ENCODE results near the gene P2RX6. TPM values are rescaled to one million over a fixed set of nuclear protein-coding genes. Genes with fewer than 3 reads are reported as not detected.
A peak's percentile ranks its signal among the peaks of the same experiment; 100 is the strongest.

P2RX6 gene
- total RNA-seq, 6 experiments from 2014 or later = 0.09 to 1.4 (median 0.42) TPM; not detected in 1

GRCh38 chr22:20993304-20994127 is 21.4 kb upstream of the P2RX6 start:
- TF ChIP-seq CTCF (IDR thresholded peaks at IDR 0.05) (no peak), POLR2A (IDR thresholded peaks at IDR 0.05) (no peak)
- WGBS (ENCODE audit: insufficient coverage, low coverage, low lambda C conversion rate, missing lambda C conversion rate) = no CpG with 5 or more reads among the region's 29 CpGs
- Histone ChIP-seq H3K27me3 (no peaks in the 10 kb centered on the region), H3K4me1 (no peaks in the 10 kb centered on the region), H3K4me3 (no peak overlapping the region), H3K36me3 (peaks cover 0 to 25% (median 6%) of the 10 kb centered on the region in 4 donors), H3K27ac (no peak overlapping the region), H3K9me3 (no peaks in the 10 kb centered on the region)
- DNase-seq (no peak), ATAC-seq (no peak)
- intact Hi-C loops (cut with DNase I) = loop anchor here in 1 of 2 donors (10.0 kb wide), 1 partner anchor 49 kb away; no protein-coding TSS in a partner anchor

- ATAC-seq (no peak), DNase-seq (no peak)
- no peaks in the 10 kb centered on the region for H3K4me1 ChIP-seq
- no peaks in the 10 kb centered on the region for H3K9me3 ChIP-seq
- no CpG with 5 or more reads among the region's 30 CpGs for WGBS (ENCODE audit: insufficient coverage, low coverage, low lambda C conversion rate, missing lambda C conversion rate)
- TF ChIP-seq POLR2A (IDR thresholded peaks at IDR 0.05) (no peak), CTCF (IDR thresholded peaks at IDR 0.05) (no peak)
- intact Hi-C loops (cut with DNase I) = loop anchor here in 1 of 2 donors (10.0 kb wide), 1 partner anchor 50 kb away; no protein-coding TSS in a partner anchor
- no peak overlapping the region for H3K27ac ChIP-seq
- H3K27me3 ChIP-seq = no peaks in the 10 kb centered on the region
- H3K4me3 ChIP-seq = no peak overlapping the region
- H3K36me3 ChIP-seq = peaks cover 0 to 31% (median 7%) of the 10 kb centered on the region in 4 donors
Observed at GRCh38 chr22:20994128-20994901, 20.6 kb upstream of the P2RX6 start.

- Histone ChIP-seq H3K4me1 (no peaks in the 10 kb centered on the region), H3K27me3 (no peaks in the 10 kb centered on the region), H3K4me3 (no peak overlapping the region), H3K36me3 (peaks cover 0 to 37% (median 8%) of the 10 kb centered on the region in 4 donors), H3K27ac (no peak overlapping the region), H3K9me3 (no peaks in the 10 kb centered on the region)
- no peak for ATAC-seq
- no peak for DNase-seq
- WGBS (ENCODE audit: insufficient coverage, low coverage, low lambda C conversion rate, missing lambda C conversion rate) = no CpG with 5 or more reads among the region's 10 CpGs
- intact Hi-C loops (cut with DNase I) = loop anchor here in 1 of 2 donors (10.0 kb wide), 1 partner anchor 50 kb away; no protein-coding TSS in a partner anchor
- no peak for TF ChIP-seq POLR2A (IDR thresholded peaks at IDR 0.05)
- TF ChIP-seq CTCF (IDR thresholded peaks at IDR 0.05) = no peak
Observed at GRCh38 chr22:20994902-20995241, 20.1 kb upstream of the P2RX6 start.

- H3K9me3 ChIP-seq = no peaks in the 10 kb centered on the region
- H3K27ac ChIP-seq = no peak overlapping the region
- intact Hi-C loops (cut with DNase I) = loop anchor here in 1 of 2 donors (10.0 kb wide), 1 partner anchor 51 kb away; no protein-coding TSS in a partner anchor
- WGBS (ENCODE audit: insufficient coverage, low coverage, low lambda C conversion rate, missing lambda C conversion rate) = no CpG with 5 or more reads among the region's 23 CpGs
- no peak overlapping the region for H3K4me3 ChIP-seq
- peaks cover 0 to 5% (median 2%) of the 10 kb centered on the region in 4 donors for H3K4me1 ChIP-seq
- TF ChIP-seq CTCF (IDR thresholded peaks at IDR 0.05) = no peak
- no peak for TF ChIP-seq POLR2A (IDR thresholded peaks at IDR 0.05)
- H3K27me3 ChIP-seq = no peaks in the 10 kb centered on the region
- DNase-seq (peak in 1 of 3 donors; percentile 43), ATAC-seq (no peak)
- H3K36me3 ChIP-seq = peaks cover 0 to 40% (median 8%) of the 10 kb centered on the region in 4 donors
Observed at GRCh38 chr22:20995329-20996030, 19.5 kb upstream of the P2RX6 start.

Measured in right lobe of liver (tissue), 6 donors.